Measurements from ENCODE around the gene SYTL3. TPM values are rescaled to one million over a fixed set of nuclear protein-coding genes. Genes with fewer than 3 reads are reported as not detected.

Gene SYTL3
- total and polyA plus RNA-seq, 9 of the 15 experiments (the other 6 are each of a cell fraction or from before 2014, with no cell fraction given) = 0.04 to 0.46 (median 0.17) TPM; not detected in 1

GRCh38 chr6:158737082-158737709, 87.3 kb downstream of the SYTL3 start (continued):
- TF ChIP-seq TRIM24 (IDR thresholded peaks at IDR 0.05) (no peak), BCOR (IDR thresholded peaks at IDR 0.05) (peak; percentile 91), TCFL5 (CRISPR knock-in tag; conservative IDR thresholded peaks at IDR 0.05) (no peak), PTTG1 (tag; IDR thresholded peaks at IDR 0.05; ENCODE audit: low read depth) (no peak)

DNA sequence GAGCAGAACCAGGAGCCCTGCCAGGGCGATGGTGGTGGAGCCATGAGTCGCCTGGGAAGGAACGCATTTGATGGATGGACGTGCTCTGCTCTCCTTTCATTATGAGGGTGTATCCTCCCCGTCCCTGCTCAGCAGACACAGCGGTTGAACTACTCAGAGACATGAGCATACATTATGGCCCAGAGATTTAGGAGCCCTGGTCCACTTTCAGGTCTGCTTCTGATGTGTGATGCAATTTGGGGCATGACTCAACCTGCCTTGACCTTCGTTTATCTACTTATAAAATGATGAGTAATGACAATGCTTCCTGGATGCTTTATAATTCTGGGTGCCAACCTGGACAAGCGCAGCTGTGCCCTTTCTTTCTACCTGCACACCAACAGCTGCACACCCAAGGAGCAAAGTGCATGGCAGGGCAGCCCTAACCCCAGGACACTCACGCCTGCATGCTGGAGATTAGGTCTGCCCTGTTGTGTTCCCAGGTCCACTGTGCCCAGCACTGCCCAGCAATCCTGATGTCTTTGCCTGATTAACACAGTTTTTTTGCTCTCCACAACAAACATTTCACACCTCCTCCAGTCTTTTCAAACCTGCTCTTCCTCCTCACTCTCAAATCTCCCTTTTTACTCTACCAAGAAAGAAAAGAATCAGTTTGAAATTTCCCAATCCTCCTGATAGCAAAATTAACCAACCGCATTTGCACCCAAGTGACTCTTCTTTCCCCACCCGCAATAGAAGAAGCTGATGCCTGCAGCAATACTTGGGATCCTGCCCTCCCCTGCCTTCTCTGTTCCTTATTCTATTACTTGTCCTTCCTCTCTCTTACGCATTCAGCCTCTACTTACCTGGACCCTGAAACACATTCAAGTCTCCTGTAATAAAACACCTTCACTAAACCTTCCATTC, 88.1 kb downstream of the SYTL3 start:
- Histone ChIP-seq H3K79me2 (ENCODE audit: control insufficient read depth, insufficient read depth, low read length) (no peaks in the 10 kb centered on the region), H3K36me3 (ENCODE audit: control insufficient read depth, insufficient read depth, low read length) (no peaks in the 10 kb centered on the region), H2AFZ (ENCODE audit: low read depth, low read length) (no peak overlapping the region), H3K9me1 (ENCODE audit: control insufficient read depth, insufficient read depth, low read length) (no peaks in the 10 kb centered on the region), H3K27ac (ENCODE audit: extremely low read depth, low read depth, low read length) (no peak overlapping the region), H4K20me1 (replicated peaks; ENCODE audit: control insufficient read depth, insufficient read depth, low read length) (no peaks in the 10 kb centered on the region), H3K27me3 (ENCODE audit: control insufficient read depth in 2 of 2, insufficient read depth in 2 of 2, low read length in 2 of 2) (peaks cover 3 to 20% of the 10 kb centered on the region in 2 experiments; a peak in 2 of 5 replicates), H3K9ac (ENCODE audit: insufficient read depth in 1 of 2, low read depth in 2 of 2, low read length in 2 of 2) (no peak overlapping the region), H3K9me3 (replicated peaks; ENCODE audit: control insufficient read depth, insufficient read depth, low read depth, low read length) (peaks cover 14% of the 10 kb centered on the region), H3K4me2 (ENCODE audit: insufficient read depth, low read length) (no peak overlapping the region), H3K4me1 (replicated peaks in 1 of 2; ENCODE audit: control insufficient read depth in 2 of 2, insufficient read depth in 2 of 2, low read length in 2 of 2) (no peaks in the 10 kb centered on the region; a peak in 1 of 5 replicates), H3K4me3 (no peak overlapping the region)
- ATAC-seq (peak; percentile 39; the same call in 2 of the 3 replicates), FAIRE-seq (no peak), DNase-seq (ENCODE audit: extremely low read depth in 1 of 4, low spot score in 3 of 4) (no peak)
- WGBS (ENCODE audit: insufficient coverage, low coverage, missing lambda C conversion rate) = 4% methylated on average over 12 of the region's 12 CpGs
- in situ Hi-C loops (cut with MboI) (no loop called here), intact Hi-C loops (cut with micrococcal nuclease) (no loop called here)
- no TSS peak for BruUV-seq (replicated peaks)
- POLR2A ChIA-PET = interaction anchor here (0.8 to 1.5 kb wide), 3 partner anchors 23 to 157 kb away, joined by 3 to 5 read pairs (median 4); no protein-coding TSS in a partner anchor
- CTCF ChIA-PET (ENCODE audit: low intra/inter-chr PET ratio) = no interaction called here
- TF ChIP-seq ZFP30 (CRISPR knock-in tag; IDR thresholded peaks at IDR 0.05; ENCODE audit: borderline replicate concordance) (no peak), MAFG (tag; conservative IDR thresholded peaks at IDR 0.05) (peak; percentile 34), MEF2D (tag; conservative IDR thresholded peaks at IDR 0.05; ENCODE audit: low read depth) (no peak), POLR2AphosphoS5 (IDR thresholded peaks at IDR 0.05; ENCODE audit: control insufficient read depth, insufficient read depth, low read depth, low read length) (no peak), RBM39 (optimal IDR thresholded peaks at IDR 0.05; ENCODE audit: low read depth, low read length) (no peak), TGIF2 (CRISPR knock-in tag; IDR thresholded peaks at IDR 0.05) (no peak), ZNF507 (tag; conservative IDR thresholded peaks at IDR 0.05) (no peak), GATAD2A (IDR thresholded peaks at IDR 0.05) (no peak), CTBP1 (IDR thresholded peaks at IDR 0.05; ENCODE audit: borderline replicate concordance) (0 out of 2 replicates have a peak, but pooled peaks have one; percentile 24), ZNF316 (IDR thresholded peaks at IDR 0.05) (peak; percentile 58)
- TF ChIP-seq, protein P1, sequence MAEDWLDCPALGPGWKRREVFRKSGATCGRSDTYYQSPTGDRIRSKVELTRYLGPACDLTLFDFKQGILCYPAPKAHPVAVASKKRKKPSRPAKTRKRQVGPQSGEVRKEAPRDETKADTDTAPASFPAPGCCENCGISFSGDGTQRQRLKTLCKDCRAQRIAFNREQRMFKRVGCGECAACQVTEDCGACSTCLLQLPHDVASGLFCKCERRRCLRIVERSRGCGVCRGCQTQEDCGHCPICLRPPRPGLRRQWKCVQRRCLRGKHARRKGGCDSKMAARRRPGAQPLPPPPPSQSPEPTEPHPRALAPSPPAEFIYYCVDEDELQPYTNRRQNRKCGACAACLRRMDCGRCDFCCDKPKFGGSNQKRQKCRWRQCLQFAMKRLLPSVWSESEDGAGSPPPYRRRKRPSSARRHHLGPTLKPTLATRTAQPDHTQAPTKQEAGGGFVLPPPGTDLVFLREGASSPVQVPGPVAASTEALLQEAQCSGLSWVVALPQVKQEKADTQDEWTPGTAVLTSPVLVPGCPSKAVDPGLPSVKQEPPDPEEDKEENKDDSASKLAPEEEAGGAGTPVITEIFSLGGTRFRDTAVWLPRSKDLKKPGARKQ (CRISPR knock-in tag; IDR thresholded peaks at IDR 0.05) = no peak

Data from K562 (cell line).